HUES6 (cell line): Measurements from ENCODE around the gene EFNA5.

Experiments used
- H3K27ac ChIP-seq: 2 replicates; pipeline ENCODE4 v1.7.0; 2013; ENCODE audit warnings: low read depth, mild to moderate bottlenecking, low read length, inconsistent platforms
- H3K27me3 ChIP-seq: 2 replicates; pipeline ENCODE4 v1.6.1; 2013; ENCODE audit warnings: low read length; ENCODE audit not compliant: control insufficient read depth, insufficient read depth
- H3K36me3 ChIP-seq: 2 replicates; pipeline ENCODE4 v1.6.1; 2013; ENCODE audit warnings: low read length; ENCODE audit not compliant: control insufficient read depth, insufficient read depth
- H3K4me1 ChIP-seq: 2 replicates; pipeline ENCODE4 v1.6.1; 2013; ENCODE audit warnings: low read length; ENCODE audit not compliant: control insufficient read depth, insufficient read depth
- H3K4me3 ChIP-seq: 2 replicates; pipeline ENCODE4 v1.5.1; 2013; ENCODE audit warnings: low read depth, low read length
- H3K9ac ChIP-seq: one replicate; pipeline ENCODE4 v1.6.1; 2013; ENCODE audit warnings: mild to moderate bottlenecking, low read length
- H3K9me3 ChIP-seq: 2 replicates; pipeline ENCODE4 v1.6.1; 2013; ENCODE audit warnings: low read depth, low read length; ENCODE audit not compliant: control insufficient read depth, insufficient read depth

EFNA5 gene

DNA sequence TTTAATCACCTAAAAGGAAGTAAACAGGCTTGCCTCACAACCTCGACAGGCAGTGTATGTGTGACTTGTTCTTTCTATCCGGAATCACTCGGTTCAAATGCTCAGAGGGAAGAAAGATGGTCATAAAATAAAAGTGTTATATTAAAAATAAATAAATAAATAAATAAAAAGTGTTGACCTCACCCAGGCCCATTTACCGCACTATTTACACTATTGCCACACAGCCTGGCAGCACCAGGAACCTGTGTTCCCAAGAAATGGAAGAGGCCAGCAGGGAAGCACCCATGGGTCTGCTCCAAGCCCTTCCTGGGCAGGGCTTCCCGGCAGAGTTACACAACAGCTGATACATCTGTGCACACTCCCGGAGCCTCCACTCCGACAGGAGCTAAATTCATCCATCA lies 127.9 kb downstream of the EFNA5 start:
- H3K4me3 ChIP-seq = no peak overlapping the region
- no peak overlapping the region for H3K27ac ChIP-seq
- no peak overlapping the region for H3K9ac ChIP-seq
- no peaks in the 10 kb centered on the region for H3K27me3 ChIP-seq
- H3K4me1 ChIP-seq = peaks cover 24% of the 10 kb centered on the region
- H3K36me3 ChIP-seq = no peaks in the 10 kb centered on the region
- H3K9me3 ChIP-seq = no peaks in the 10 kb centered on the region

DNA sequence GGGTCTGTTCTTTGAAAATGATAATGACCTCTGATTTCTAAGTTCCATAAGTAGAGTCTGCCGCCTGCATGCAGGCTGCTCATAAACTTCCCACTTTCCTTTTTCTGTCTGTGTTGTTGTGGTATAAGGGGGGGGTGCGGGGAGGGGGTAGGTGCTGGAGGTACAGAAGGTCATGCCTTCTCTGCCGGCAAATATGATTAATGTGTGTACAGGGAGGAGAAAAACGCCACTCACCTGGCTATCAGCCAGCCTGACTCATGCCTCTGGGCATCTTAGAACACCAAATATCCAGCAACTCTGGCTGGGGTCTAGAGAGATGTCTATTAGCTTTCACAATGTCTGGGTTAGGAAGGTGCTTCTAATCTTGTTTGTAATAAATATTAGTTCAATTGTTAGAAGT lies 128.3 kb downstream of the EFNA5 start:
- no peak overlapping the region for H3K4me3 ChIP-seq
- no peak overlapping the region for H3K9ac ChIP-seq
- H3K4me1 ChIP-seq = peaks cover 24% of the 10 kb centered on the region
- H3K27ac ChIP-seq = no peak overlapping the region
- H3K27me3 ChIP-seq = no peaks in the 10 kb centered on the region
- no peaks in the 10 kb centered on the region for H3K9me3 ChIP-seq
- no peaks in the 10 kb centered on the region for H3K36me3 ChIP-seq

DNA sequence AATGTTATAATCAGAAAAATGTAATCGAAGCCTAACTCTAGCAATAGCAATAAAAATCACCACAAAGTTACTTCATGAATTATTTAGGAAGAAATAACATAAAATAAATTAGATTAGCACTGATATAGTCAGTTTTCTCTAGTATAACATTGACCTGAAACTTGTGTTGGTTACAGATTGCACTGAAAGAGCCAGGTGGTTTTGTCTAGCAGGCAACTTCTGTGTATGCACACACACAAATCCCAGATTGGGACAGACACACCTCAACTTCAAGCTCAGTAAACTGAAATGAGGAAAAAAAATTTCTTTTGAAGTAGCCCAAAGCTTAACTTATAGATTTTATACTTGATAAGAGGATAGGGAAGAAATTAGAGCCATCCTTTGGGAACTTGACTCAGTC lies 129.3 kb downstream of the EFNA5 start:
- H3K36me3 ChIP-seq = no peaks in the 10 kb centered on the region
- no peak overlapping the region for H3K9ac ChIP-seq
- H3K4me1 ChIP-seq = peaks cover 24% of the 10 kb centered on the region
- H3K4me3 ChIP-seq = no peak overlapping the region
- no peak overlapping the region for H3K27ac ChIP-seq
- no peaks in the 10 kb centered on the region for H3K9me3 ChIP-seq
- H3K27me3 ChIP-seq = no peaks in the 10 kb centered on the region

DNA sequence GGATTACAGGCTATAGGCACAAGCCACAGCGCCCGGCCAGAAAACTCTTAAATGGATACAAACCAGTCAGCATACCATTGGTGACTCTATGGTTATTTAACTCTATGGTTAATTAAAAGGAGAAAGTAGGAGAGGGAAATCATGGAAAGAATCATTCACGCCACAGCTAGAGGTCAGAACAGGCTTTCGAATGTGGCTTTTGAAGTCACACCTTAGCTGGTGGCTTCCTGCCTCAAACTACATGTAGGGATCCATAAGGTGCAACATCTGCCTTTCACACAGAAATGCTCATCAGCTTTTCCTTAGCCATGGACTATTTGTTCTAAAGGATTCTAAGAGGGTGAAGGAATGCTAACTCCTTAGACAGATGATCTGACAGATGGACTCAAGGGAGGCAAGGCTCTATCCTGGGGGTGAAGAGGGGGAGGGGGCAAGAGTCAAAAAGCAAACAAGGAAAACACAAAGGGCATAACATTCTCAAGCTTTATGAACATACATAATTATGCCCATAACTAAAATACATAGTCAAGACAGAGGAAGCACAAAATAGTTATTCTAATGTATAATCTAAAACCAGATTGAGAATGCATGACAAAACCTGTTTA lies 130.9 kb downstream of the EFNA5 start:
- H3K9ac ChIP-seq = no peak overlapping the region
- no peaks in the 10 kb centered on the region for H3K36me3 ChIP-seq
- no peaks in the 10 kb centered on the region for H3K9me3 ChIP-seq
- no peak overlapping the region for H3K27ac ChIP-seq
- H3K27me3 ChIP-seq = no peaks in the 10 kb centered on the region
- H3K4me1 ChIP-seq = peaks cover 24% of the 10 kb centered on the region
- no peak overlapping the region for H3K4me3 ChIP-seq

DNA sequence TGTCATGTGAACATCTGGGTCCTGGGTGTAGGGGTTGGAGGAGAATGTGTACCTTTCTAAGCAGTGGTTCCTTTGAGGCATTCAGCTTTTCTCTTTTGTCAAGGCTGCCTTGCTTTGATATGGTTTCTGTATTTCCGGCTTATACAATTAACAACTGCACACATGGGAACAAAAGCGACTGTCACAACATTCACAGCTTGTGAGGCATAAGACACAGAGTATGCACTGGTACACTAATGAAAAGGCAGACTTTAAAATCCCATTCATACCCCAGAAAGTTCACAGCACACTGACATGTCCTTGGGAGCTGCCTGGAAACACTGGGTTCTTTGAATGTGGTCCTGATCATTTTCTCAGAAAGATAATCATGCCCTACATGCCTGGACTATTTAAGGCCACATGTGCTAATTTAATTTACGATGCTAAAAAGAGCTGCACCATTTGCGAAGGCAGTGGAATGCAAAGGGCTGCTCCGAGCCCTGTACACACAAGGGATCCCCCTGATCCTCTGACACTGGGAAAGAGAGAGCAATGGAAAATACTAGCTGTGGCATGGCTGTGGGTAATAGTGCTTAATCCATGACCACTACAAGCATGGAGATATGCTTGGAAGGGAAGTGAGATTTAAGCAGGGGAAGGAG lies 131.8 kb downstream of the EFNA5 start:
- Histone ChIP-seq H3K36me3 (no peaks in the 10 kb centered on the region), H3K27ac (no peak overlapping the region), H3K9me3 (no peaks in the 10 kb centered on the region), H3K27me3 (no peaks in the 10 kb centered on the region), H3K4me3 (no peak overlapping the region), H3K4me1 (peaks cover 17% of the 10 kb centered on the region), H3K9ac (no peak overlapping the region)

DNA sequence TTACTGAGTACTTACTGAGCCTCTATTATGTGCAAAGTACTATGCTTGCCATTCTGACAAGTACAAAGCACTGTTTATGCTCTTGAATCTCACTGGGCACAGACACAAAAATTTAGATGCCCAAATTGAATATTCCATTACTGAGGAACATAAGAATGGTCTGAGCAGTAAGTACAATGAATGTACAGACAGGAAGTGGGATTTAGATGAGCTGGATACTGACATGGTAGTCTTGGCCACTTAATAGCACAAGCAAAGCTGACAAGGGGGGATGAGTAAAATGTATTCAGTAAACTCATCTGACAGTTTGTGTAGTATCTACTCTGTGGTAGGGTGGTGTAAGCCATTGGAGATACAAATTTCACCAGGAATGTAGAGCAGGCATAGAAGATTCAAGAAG lies 132.4 kb downstream of the EFNA5 start:
- Histone ChIP-seq H3K27ac (no peak overlapping the region), H3K9ac (no peak overlapping the region), H3K27me3 (no peaks in the 10 kb centered on the region), H3K4me1 (peaks cover 11% of the 10 kb centered on the region), H3K9me3 (no peaks in the 10 kb centered on the region), H3K36me3 (no peaks in the 10 kb centered on the region), H3K4me3 (no peak overlapping the region)

DNA sequence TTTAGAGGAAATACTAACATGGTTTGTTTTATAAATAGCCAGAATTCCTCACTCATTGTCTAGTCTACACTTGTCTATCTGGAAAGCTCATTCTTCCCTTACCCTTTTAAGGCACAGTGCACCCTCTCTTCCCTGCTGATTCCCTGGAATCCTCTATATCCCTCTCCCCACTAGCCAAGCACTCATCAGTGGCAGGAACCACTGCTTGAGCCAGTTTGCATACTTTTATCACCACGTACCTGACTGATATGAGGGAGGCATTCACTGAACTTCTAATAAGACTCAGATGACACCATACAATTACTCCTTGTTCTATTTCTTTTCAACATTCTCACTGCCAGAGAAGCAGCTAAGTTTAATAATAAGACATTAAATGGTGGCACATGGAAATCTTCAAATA lies 134.9 kb downstream of the EFNA5 start:
- Histone ChIP-seq H3K4me3 (no peak overlapping the region), H3K36me3 (no peaks in the 10 kb centered on the region), H3K27ac (no peak overlapping the region), H3K27me3 (no peaks in the 10 kb centered on the region), H3K4me1 (peaks cover 6% of the 10 kb centered on the region), H3K9me3 (no peaks in the 10 kb centered on the region), H3K9ac (no peak overlapping the region)

DNA sequence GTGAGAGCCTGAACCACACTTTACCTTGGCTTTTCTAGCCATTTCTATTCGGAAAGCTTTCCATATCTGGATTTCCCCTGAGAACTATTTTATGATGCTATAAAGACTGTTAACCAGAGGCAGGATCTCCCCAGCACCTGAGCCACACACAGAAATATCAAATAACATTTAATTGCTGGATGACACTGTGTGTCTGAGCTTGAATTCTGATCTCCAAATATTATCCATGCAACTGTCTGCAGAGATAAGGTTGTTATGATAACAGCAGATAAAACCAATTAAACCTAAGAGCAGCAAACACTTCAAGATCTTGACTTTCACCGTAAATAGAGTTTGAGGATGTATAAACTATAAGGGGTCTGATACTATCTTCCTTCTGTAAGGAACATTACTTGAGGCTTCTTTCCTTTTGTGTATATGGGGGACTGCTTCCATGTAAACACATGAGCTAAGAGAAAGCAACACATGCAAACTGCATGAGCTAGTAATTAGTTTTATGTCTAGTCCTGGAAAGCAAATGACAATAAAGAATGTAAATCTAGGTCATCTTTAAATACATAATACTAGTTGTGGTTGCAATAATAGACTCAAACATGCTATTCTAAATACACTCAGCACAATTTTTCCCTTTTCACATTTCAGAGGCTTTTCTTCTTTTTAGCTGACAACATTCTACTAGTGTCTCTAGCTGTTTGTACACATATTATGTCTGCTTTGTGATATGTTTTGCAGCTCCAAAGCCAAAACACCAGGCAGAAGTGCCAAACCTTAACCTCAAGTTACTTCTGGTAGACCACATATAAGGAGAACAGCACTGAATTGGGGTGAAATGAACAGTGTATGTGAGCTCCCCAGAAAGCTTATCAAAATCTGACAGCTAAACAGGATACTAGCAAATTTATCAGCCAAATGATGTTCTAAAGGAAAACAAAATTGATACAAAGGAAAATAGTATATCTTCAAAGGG lies 136.5 kb downstream of the EFNA5 start:
- H3K4me1 ChIP-seq = peaks cover 13% of the 10 kb centered on the region
- H3K9ac ChIP-seq = no peak overlapping the region
- no peaks in the 10 kb centered on the region for H3K36me3 ChIP-seq
- H3K27ac ChIP-seq = no peak overlapping the region
- H3K4me3 ChIP-seq = no peak overlapping the region
- no peaks in the 10 kb centered on the region for H3K27me3 ChIP-seq
- H3K9me3 ChIP-seq = no peaks in the 10 kb centered on the region

DNA sequence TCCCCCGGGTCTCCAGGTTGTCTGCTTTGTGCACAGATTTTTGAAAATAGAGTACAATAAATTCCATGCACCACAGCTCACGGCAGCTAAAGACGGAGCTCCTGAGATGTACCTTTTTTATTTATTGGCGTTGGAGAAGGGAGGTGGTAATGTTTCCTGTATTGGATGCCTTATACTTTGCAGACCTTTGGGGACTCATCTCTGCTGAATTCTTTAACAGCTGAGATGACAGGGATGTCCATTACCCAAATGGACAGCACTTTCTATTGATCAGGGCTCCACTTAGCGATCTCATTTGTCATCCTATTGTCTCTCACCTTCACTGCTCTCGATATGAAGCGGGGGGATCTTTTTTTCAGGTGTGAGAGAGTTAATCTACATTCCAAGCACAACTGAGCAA lies 137.8 kb downstream of the EFNA5 start:
- H3K4me3 ChIP-seq = no peak overlapping the region
- no peaks in the 10 kb centered on the region for H3K27me3 ChIP-seq
- peaks cover 14% of the 10 kb centered on the region for H3K4me1 ChIP-seq
- no peaks in the 10 kb centered on the region for H3K9me3 ChIP-seq
- no peak overlapping the region for H3K9ac ChIP-seq
- H3K27ac ChIP-seq = no peak overlapping the region
- H3K36me3 ChIP-seq = no peaks in the 10 kb centered on the region

DNA sequence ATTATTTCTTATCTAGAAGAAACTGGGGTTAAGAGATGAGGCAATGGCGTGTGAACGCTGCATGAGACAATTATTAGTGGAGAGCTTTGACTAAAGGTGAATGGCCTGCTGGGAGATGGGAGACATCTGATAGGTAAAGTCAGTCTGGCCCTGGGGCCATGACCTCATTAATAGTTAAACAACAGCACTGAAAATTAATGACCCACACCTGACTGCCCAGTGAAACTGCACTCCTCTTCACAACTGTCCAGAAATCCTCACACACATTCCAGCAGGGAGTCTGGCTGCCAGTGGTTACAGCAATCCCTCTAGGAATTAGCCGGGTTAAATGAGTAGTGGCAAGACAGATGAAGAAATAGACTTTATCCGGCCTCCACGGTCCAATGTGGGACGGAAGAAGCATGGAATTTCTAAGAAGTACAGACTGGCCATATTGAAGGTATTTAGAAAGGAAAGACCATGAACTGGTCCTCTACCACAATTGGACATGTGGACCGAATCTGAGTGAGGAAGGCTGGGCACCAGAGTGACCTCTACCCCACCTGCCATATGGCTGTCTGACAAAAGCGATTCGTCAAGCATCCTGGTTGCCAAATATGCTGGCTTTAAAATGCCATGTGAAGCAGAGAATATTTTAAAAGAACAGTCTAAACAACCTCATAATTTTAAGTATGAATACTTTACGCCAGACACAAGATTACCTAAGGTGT lies 138.4 kb downstream of the EFNA5 start:
- no peak overlapping the region for H3K9ac ChIP-seq
- no peak overlapping the region for H3K27ac ChIP-seq
- no peaks in the 10 kb centered on the region for H3K27me3 ChIP-seq
- H3K36me3 ChIP-seq = no peaks in the 10 kb centered on the region
- no peak overlapping the region for H3K4me3 ChIP-seq
- H3K9me3 ChIP-seq = no peaks in the 10 kb centered on the region
- peaks cover 14% of the 10 kb centered on the region for H3K4me1 ChIP-seq
